ENCODE measurements around the gene CACNA1D.

Gene CACNA1D

DNA sequence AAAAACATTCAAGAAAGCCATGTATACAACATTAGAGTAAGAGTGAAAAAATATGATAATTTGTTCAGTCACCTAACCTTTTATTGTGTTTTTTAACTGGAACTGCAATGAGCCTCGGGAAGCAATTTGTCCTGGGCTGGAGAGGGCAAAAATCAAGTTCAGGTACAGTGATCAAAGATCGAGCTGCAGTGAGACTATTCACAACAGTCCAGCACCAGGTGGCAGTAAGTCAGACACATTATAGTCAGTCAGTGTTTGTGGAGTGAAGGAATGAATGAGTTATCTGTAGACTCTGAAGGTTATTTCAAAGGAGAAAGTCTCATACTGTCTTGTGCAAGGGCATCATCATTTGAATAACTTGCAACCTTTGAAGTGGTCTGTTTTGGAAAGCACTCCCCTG lies 235.2 kb downstream of the CACNA1D start:
- ChIA-PET POLR2A (no interaction called here), CTCF (interaction anchor here (0.6 kb wide), 1 partner anchor 19 kb away, joined by 3 read pairs; no protein-coding TSS in a partner anchor)
- DNase-seq (ENCODE audit: low read depth, low spot score) = no peak
- no peak overlapping the region for H3K4me3 ChIP-seq (ENCODE audit: low read depth, low read length)
- TF ChIP-seq CTCF (IDR thresholded peaks at IDR 0.05; ENCODE audit: insufficient read depth, low read length, missing control alignments) = no peak

- H3K4me3 ChIP-seq (ENCODE audit: low read depth, low read length) = no peak overlapping the region
- no peak for DNase-seq (ENCODE audit: low read depth, low spot score)
- CTCF ChIA-PET = no interaction called here
- POLR2A ChIA-PET = no interaction called here
- TF ChIP-seq CTCF (IDR thresholded peaks at IDR 0.05; ENCODE audit: insufficient read depth, low read length, missing control alignments) = no peak
These were observed 236.2 kb downstream of the CACNA1D start for GRCh38 chr3:53730576-53730975.

DNA sequence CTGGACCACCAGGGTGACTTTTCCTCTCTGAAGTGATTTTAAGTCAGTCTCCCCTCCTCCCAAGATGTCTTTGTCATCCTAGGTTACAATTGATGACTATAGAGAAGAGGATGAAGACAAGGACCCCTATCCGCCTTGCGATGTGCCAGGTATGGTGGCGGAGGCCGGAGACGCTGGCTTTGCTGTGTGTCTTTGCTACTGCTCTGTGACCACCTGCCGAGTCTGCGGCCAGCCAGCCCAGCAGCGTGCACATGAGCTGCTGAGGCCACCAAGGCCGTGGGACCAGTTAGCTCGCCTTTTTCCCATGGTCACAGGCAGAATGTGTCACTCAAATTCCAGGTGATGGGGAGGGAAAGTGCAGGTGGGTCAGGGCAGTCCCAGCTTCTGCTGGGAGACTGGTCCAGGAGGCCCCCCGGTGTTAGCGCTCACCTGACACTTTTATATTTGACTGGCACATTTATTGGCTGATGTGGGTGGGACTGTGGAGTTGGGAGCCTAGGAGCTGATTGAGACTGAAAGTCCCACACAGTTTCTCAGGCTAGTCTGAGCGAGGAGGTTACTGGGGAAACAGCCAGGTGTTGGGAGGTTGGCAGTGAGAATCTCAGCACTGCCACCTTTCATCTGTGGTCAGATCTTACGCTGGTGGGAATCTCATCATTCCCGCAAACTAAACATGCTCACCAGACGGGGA lies 237.7 kb downstream of the CACNA1D start:
- CTCF ChIA-PET = interaction anchor here (0.6 kb wide), 1 partner anchor 52 kb away, joined by 3 read pairs; no protein-coding TSS in a partner anchor
- no peak for DNase-seq (ENCODE audit: low read depth, low spot score)

DNA sequence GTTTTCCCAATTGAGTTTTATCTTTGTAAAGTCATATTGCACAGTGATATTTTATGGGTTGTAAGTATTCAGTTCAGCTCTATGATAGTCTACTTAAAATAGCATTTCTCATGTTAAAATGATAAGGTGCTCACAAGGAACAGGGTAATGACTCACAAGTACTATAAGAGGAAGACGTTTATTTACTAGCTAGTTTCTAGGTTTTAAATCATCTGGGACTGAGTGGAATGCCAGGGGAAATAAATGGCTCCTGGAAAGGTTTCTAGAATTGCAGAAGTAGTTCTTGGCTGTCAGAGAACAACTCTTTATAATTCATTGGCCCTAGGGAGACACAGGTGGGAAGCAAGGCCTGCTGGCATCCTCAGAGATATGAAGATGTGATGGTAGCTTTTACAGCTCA lies 239.0 kb downstream of the CACNA1D start:
- ChIA-PET CTCF (no interaction called here), POLR2A (no interaction called here)
- no peak for TF ChIP-seq CTCF (IDR thresholded peaks at IDR 0.05; ENCODE audit: insufficient read depth, low read length, missing control alignments)
- no peak for DNase-seq (ENCODE audit: low read depth, low spot score)
- no peak overlapping the region for H3K4me3 ChIP-seq (ENCODE audit: low read depth, low read length)

More for the DNA sequence above, 237.7 kb downstream of the CACNA1D start:
- no peak for TF ChIP-seq CTCF (IDR thresholded peaks at IDR 0.05; ENCODE audit: insufficient read depth, low read length, missing control alignments)
- POLR2A ChIA-PET = no interaction called here
- H3K4me3 ChIP-seq (ENCODE audit: low read depth, low read length) = no peak overlapping the region

DNA sequence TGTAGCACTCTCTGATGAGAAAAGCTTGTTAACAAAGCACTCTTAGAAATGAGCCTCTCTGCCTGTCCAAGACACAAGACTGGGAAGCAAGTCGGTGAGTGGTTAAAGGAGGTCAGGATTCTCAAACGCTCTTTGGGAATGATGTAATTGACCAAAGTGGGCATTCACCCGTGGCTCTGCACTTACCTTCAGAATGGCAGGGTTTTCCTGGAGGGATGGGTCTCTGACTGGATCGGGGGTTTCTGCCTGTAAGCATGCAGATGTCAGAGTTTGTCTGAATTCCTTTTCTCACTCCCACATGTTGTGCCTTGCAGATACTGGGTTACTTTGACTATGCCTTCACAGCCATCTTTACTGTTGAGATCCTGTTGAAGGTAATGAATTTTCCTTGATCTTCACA lies 245.6 kb downstream of the CACNA1D start:
- ChIA-PET POLR2A (no interaction called here), CTCF (no interaction called here)
- TF ChIP-seq CTCF (IDR thresholded peaks at IDR 0.05; ENCODE audit: insufficient read depth, low read length, missing control alignments) = no peak

DNA sequence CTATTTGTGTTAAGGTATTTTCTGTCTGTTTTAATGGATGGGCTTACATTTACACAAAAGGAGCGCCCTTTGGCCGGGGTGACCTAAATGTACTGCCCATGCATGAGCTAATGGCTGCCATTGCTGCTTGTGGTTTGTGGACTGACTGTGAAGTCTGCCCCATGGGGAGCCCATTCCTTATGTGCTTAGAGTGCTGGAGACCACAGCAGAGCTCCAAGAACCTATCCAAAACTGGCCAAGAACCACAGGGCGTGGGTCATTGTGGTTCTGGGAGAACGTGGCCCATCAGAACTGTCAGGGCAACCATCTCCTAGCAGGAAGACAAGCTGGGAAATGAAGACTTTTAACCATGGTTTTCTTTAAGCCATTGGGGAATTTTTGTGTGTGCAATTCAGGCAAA lies 246.5 kb downstream of the CACNA1D start:
- no peak overlapping the region for H3K4me3 ChIP-seq (ENCODE audit: low read depth, low read length)
- DNase-seq (ENCODE audit: low read depth, low spot score) = no peak
- ChIA-PET CTCF (interaction anchor here (1.5 kb wide), 1 partner anchor 29 kb away, joined by 5 read pairs; no protein-coding TSS in a partner anchor), POLR2A (no interaction called here)
- TF ChIP-seq CTCF (IDR thresholded peaks at IDR 0.05; ENCODE audit: insufficient read depth, low read length, missing control alignments) = no peak

More for the DNA sequence above, 245.6 kb downstream of the CACNA1D start:
- no peak overlapping the region for H3K4me3 ChIP-seq (ENCODE audit: low read depth, low read length)
- DNase-seq (ENCODE audit: low read depth, low spot score) = no peak
